Lower leg skin (tissue), 4 donors: Measurements from ENCODE around the gene IARS1. TPM values are rescaled to one million over a fixed set of nuclear protein-coding genes. Genes with fewer than 3 reads are reported as not detected.

Experiments
- DNase-seq, 2 donors: peaks; one replicate each; pipeline ENCODE4 v3.0.0-alpha.2; 2019; ENCODE audit warnings: low spot score in 2 of 2
- H3K4me3 ChIP-seq: fragments of 200-600 bp; sonication (generic); 2 replicates; pipeline ENCODE4 v1.5.1; 2017; ENCODE audit warnings: mild to moderate bottlenecking, low read depth; ENCODE audit not compliant: poor library complexity, severe bottlenecking
- POLR2A ChIP-seq, 2 donors: fragments of 450-650 bp; IDR thresholded peaks; one replicate each; pipeline ENCODE4 v1.6.1; 2016 to 2017; ENCODE audit warnings: antibody characterized with exemption in 2 of 2, mild to moderate bottlenecking in 1 of 2, moderate library complexity in 1 of 2
- WGBS, 2 donors: methylation state at CpG; one replicate each; pipeline ENCODE4 v1.1.5; 2018; 5-methylcytosine and 5-hydroxymethylcytosine counted together
- intact Hi-C: fragments of 100-400 bp; cut with DNase I; formaldehyde crosslinking; loops from one replicate; pipeline ENCODE4 v1.15.0; 2023; ENCODE audit warnings: low total_unique reads
- microRNA-seq, 2 donors: library from miRNA; unstranded; fragments of <30 nt; microRNA quantifications; one replicate each; pipeline ENCODE4, GENCODE V29; 2016; ENCODE audit warnings: borderline replicate concordance in 2 of 2, borderline number of aligned reads in 1 of 2
- total RNA-seq, 4 donors: library from RNA; depleted of rRNA; stranded (reverse); fragments of >200 nt; gene quantifications; one replicate each; pipeline ENCODE4 v1.1.0, GENCODE V29; 2016
- TF ChIP-seq, protein P1 (sequence below), 3 donors: fragments of 450-650 bp; IDR thresholded peaks; one replicate each; pipeline ENCODE4 v1.5.1; 2016; ENCODE audit warnings: antibody characterized with exemption in 3 of 3, mild to moderate bottlenecking in 3 of 3, moderate library complexity in 2 of 3

IARS1 gene
- total RNA-seq, 4 donors from 2014 or later = 39.3 to 54.9 (median 46.7) TPM

GRCh38 chr9:92254381-92255337 is 38.8 kb downstream of the IARS1 start:
- WGBS, 2 donors = 82 to 86% methylated on average over 19 of the region's 19 CpGs
- no peak for TF ChIP-seq POLR2A (IDR thresholded peaks at IDR 0.05)
- TF ChIP-seq, protein P1, sequence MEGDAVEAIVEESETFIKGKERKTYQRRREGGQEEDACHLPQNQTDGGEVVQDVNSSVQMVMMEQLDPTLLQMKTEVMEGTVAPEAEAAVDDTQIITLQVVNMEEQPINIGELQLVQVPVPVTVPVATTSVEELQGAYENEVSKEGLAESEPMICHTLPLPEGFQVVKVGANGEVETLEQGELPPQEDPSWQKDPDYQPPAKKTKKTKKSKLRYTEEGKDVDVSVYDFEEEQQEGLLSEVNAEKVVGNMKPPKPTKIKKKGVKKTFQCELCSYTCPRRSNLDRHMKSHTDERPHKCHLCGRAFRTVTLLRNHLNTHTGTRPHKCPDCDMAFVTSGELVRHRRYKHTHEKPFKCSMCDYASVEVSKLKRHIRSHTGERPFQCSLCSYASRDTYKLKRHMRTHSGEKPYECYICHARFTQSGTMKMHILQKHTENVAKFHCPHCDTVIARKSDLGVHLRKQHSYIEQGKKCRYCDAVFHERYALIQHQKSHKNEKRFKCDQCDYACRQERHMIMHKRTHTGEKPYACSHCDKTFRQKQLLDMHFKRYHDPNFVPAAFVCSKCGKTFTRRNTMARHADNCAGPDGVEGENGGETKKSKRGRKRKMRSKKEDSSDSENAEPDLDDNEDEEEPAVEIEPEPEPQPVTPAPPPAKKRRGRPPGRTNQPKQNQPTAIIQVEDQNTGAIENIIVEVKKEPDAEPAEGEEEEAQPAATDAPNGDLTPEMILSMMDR (IDR thresholded peaks at IDR 0.05) = no peak
- intact Hi-C loops = loop anchor here (5.0 kb wide), 1 partner anchor 117 kb away; no protein-coding TSS in a partner anchor
- no peak overlapping the region for H3K4me3 ChIP-seq
- no peak for DNase-seq

- H3K4me3 ChIP-seq = no peak overlapping the region
- WGBS, 2 donors = 70 to 78% methylated on average over 4 of the region's 4 CpGs
- no peak for DNase-seq
- no peak for TF ChIP-seq POLR2A (IDR thresholded peaks at IDR 0.05)
- TF ChIP-seq, protein P1 (IDR thresholded peaks at IDR 0.05) = no peak
- intact Hi-C loops = no loop called here
Measured at GRCh38 chr9:92253656-92254055, 39.8 kb downstream of the IARS1 start.

DNA sequence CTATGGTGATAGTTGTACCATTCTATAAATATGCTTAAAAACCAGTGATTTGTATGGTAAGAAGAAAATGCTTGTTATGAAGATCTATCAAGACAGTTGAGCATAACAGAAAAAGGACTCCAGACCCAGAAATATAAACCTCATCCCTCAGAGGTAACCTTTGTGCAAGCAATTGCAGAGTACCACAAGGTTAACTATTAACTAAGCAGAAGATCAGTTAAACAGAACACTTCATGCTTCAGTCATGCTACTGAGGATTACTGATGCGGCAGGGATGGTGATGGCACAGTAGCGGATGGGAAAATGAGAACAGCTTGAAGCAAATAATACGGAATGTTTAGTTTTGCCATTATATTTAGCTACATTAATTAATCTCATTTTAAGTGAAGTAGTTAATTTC is 45.5 kb downstream of the IARS1 start:
- H3K4me3 ChIP-seq = no peak overlapping the region
- TF ChIP-seq, protein P1 (IDR thresholded peaks at IDR 0.05) = no peak
- no peak for TF ChIP-seq POLR2A (IDR thresholded peaks at IDR 0.05)
- no peak for DNase-seq
- WGBS, 2 donors = 94 to 99% methylated on average over 3 of the region's 3 CpGs
- intact Hi-C loops = no loop called here

- TF ChIP-seq, protein P1 (IDR thresholded peaks at IDR 0.05) = no peak
- TF ChIP-seq POLR2A (IDR thresholded peaks at IDR 0.05) = no peak
- no peak overlapping the region for H3K4me3 ChIP-seq
- WGBS, 2 donors = 76 to 89% methylated on average over 4 of the region's 4 CpGs
- intact Hi-C loops = no loop called here
- DNase-seq = no peak
Measured at GRCh38 chr9:92247296-92247695, 46.2 kb downstream of the IARS1 start.

GRCh38 chr9:92245005-92245797 is 48.3 kb downstream of the IARS1 start:
- 85 to 91% methylated on average over 7 of the region's 7 CpGs for WGBS, 2 donors
- H3K4me3 ChIP-seq = no peak overlapping the region
- DNase-seq = no peak
- intact Hi-C loops = no loop called here
- TF ChIP-seq, protein P1 (IDR thresholded peaks at IDR 0.05) = no peak
- no peak for TF ChIP-seq POLR2A (IDR thresholded peaks at IDR 0.05)

Small RNA genes within 50 kb of the gene (microRNA-seq; reads per million reads assigned to microRNA genes)
- gene MIR3651 = 0.57 to 0.68 reads per million in 2 donors

Other genes starting within 250 kb of the IARS1 start
- 10 to 100 TPM; 80.5 to 99.6 (median 95.6) TPM for gene SPTLC1, start 178.3 kb downstream of the IARS1 start, total RNA-seq
- 10 to 100 TPM; 20.4 to 40.8 (median 21.9) TPM for gene NOL8, start 31.7 kb upstream of the IARS1 start, total RNA-seq
- 10 to 100 TPM in 2 of 4 donors, 1 to 10 TPM in 2; 7.8 to 28.8 (median 12.2) TPM for gene CENPP, start 32.3 kb upstream of the IARS1 start, total RNA-seq
- 1 to 10 TPM in 2 of 4 donors, under 1 TPM in 2; 0.27 to 1.8 (median 0.88) TPM for gene OGN, start 110.9 kb upstream of the IARS1 start, total RNA-seq
- 10 to 100 TPM in 1 of 4 donors, 1 to 10 TPM in 3; 2.3 to 14.0 (median 4.9) TPM for gene OMD, start 130.8 kb upstream of the IARS1 start, total RNA-seq
- 1 to 10 TPM; 3.0 to 9.1 (median 5.7) TPM for gene ASPN, start 188.8 kb upstream of the IARS1 start, total RNA-seq
- 10 to 100 TPM in 1 of 4 donors, 1 to 10 TPM in 3; 2.4 to 10.1 (median 3.8) TPM for gene ECM2, start 242.3 kb upstream of the IARS1 start, total RNA-seq